IMR-90 (cell line): ENCODE results near the gene UNC13B. TPM values are rescaled to one million over a fixed set of nuclear protein-coding genes. Genes with fewer than 3 reads are reported as not detected.

Experiments
- ATAC-seq: fragments of 200-7000 bp; cut with Tn5 transposase; 2 replicates; pipeline ENCODE4 v1.9.1; 2020; ENCODE audit warnings: low read depth, mild to moderate bottlenecking, moderate library complexity
- BruUV-seq: library from RNA; stranded (reverse); fragments of 400-500 nt; replicated peaks from 2 replicates; lab custom pipeline; 2021; lab: Mats Ljungman, UMichigan
- CTCF ChIA-PET: fragments of 300-600 bp; formaldehyde crosslinking; extraction: SDS; loops from one replicate; lab custom pipeline; 2021; ENCODE audit warnings: antibody characterized with exemption; lab: Yijun Ruan, JAX
- POLR2A ChIA-PET: fragments of 300-600 bp; sonication (Branson Sonifier 250); formaldehyde crosslinking; loops from one replicate; lab custom pipeline; 2022; ENCODE audit warnings: antibody characterized with exemption; ENCODE audit not compliant: unreplicated experiment; lab: Charles Lee
- DNase-seq: peaks from one replicate; pipeline ENCODE4 v3.0.0; 2013
- H2AFZ ChIP-seq: replicated peaks from 2 replicates; pipeline ENCODE3; 2013; ENCODE audit warnings: low read length, mild to moderate bottlenecking; ENCODE audit not compliant: poor library complexity
- H2AK5ac ChIP-seq: 2 replicates; pipeline ENCODE4 v1.6.1; 2013; ENCODE audit warnings: low read depth, low read length, inconsistent platforms
- H2AK9ac ChIP-seq: replicated peaks from 2 replicates; pipeline ENCODE3; 2013; ENCODE audit warnings: mild to moderate bottlenecking, low read depth, low read length, moderate library complexity; ENCODE audit not compliant: poor library complexity
- H2BK120ac ChIP-seq: 2 replicates; pipeline ENCODE4 v1.6.1; 2013; ENCODE audit warnings: low read depth, low read length, inconsistent platforms
- H2BK15ac ChIP-seq: 3 replicates; pipeline ENCODE4 v1.6.1; 2013; ENCODE audit warnings: low read depth, low read length, inconsistent platforms
- H2BK20ac ChIP-seq: 2 replicates; pipeline ENCODE4 v1.6.1; 2013; ENCODE audit warnings: low read depth, mild to moderate bottlenecking, inconsistent platforms, low read length, moderate library complexity
- H2BK5ac ChIP-seq: 2 replicates; pipeline ENCODE4 v1.6.1; 2013; ENCODE audit warnings: mild to moderate bottlenecking, low read depth, low read length, inconsistent platforms; ENCODE audit not compliant: poor library complexity, severe bottlenecking
- H3K14ac ChIP-seq: replicated peaks from 2 replicates; pipeline ENCODE4 v1.6.1; 2013; ENCODE audit warnings: low read depth, low read length, inconsistent platforms
- H3K18ac ChIP-seq: 2 replicates; pipeline ENCODE4 v1.6.1; 2013; ENCODE audit warnings: low read depth, low read length, control low read depth
- H3K23ac ChIP-seq: 2 replicates; pipeline ENCODE4 v1.6.1; 2013; ENCODE audit warnings: low read depth, low read length, inconsistent platforms
- H3K27ac ChIP-seq: 2 replicates; pipeline ENCODE4 v1.5.1; 2013; ENCODE audit warnings: mild to moderate bottlenecking, control low read depth, low read length; ENCODE audit not compliant: insufficient read depth
- H3K27me3 ChIP-seq: 2 replicates; pipeline ENCODE4 v1.6.1; 2013; ENCODE audit warnings: low read length; ENCODE audit not compliant: control insufficient read depth, insufficient read depth
- H3K36me3 ChIP-seq: 2 replicates; pipeline ENCODE4 v1.6.1; 2013; ENCODE audit warnings: low read length, mixed read lengths; ENCODE audit not compliant: control insufficient read depth, insufficient read depth
- H3K4ac ChIP-seq: 2 replicates; pipeline ENCODE4 v1.6.1; 2013; ENCODE audit warnings: low read depth, low read length, inconsistent platforms
- H3K4me1 ChIP-seq: 2 replicates; pipeline ENCODE4 v1.6.1; 2013; ENCODE audit warnings: low read length, mixed read lengths; ENCODE audit not compliant: control insufficient read depth, insufficient read depth
- H3K4me2 ChIP-seq: 2 replicates; pipeline ENCODE4 v1.6.1; 2013; ENCODE audit warnings: low read depth, mild to moderate bottlenecking, control low read depth, low read length, moderate library complexity
- H3K4me3 ChIP-seq: 2 replicates; pipeline ENCODE4 v1.5.1; 2013; ENCODE audit warnings: low read depth, mild to moderate bottlenecking, control low read depth, low read length, moderate library complexity; ENCODE audit not compliant: insufficient read depth
- H3K56ac ChIP-seq: 2 replicates; pipeline ENCODE4 v1.6.1; 2013; ENCODE audit warnings: low read length, inconsistent platforms; ENCODE audit not compliant: insufficient read depth; ENCODE audit errors: extremely low read depth
- H3K79me1 ChIP-seq, 2 experiments: 2 replicates each; pipeline ENCODE4 v1.6.1; 2013; ENCODE audit warnings: low read length in 2 of 2, inconsistent platforms in 1 of 2, low read depth in 1 of 2
- H3K9ac ChIP-seq: 2 replicates; pipeline ENCODE4 v1.6.1; 2013; ENCODE audit warnings: low read depth, low read length, control low read depth
- H3K9me1 ChIP-seq: 2 replicates; pipeline ENCODE4 v1.6.1; 2013; ENCODE audit warnings: low read length, inconsistent platforms; ENCODE audit not compliant: insufficient read depth
- H3K9me3 ChIP-seq: 2 replicates; pipeline ENCODE4 v1.6.1; 2013; ENCODE audit warnings: low read length; ENCODE audit not compliant: control insufficient read depth, insufficient read depth
- H4K20me1 ChIP-seq: 2 replicates; pipeline ENCODE4 v1.6.1; 2013; ENCODE audit warnings: low read length, inconsistent platforms; ENCODE audit not compliant: insufficient read depth
- H4K5ac ChIP-seq: 2 replicates; pipeline ENCODE4 v1.6.1; 2013; ENCODE audit warnings: mild to moderate bottlenecking, low read depth, low read length, control low read depth
- H4K8ac ChIP-seq, 2 experiments: 2 replicates each; pipeline ENCODE4 v1.6.1; 2013; ENCODE audit warnings: low read depth in 2 of 2, low read length in 2 of 2, control low read depth in 1 of 2, inconsistent platforms in 1 of 2
- H4K91ac ChIP-seq: 2 replicates; pipeline ENCODE4 v1.6.1; 2013; ENCODE audit warnings: low read depth, low read length, inconsistent platforms; ENCODE audit not compliant: insufficient read depth
- BHLHE40 ChIP-seq: fragments of 150-350 bp; IDR thresholded peaks from 2 replicates; pipeline ENCODE4 v1.6.1; 2016; ENCODE audit warnings: mild to moderate bottlenecking, low read depth, low read length
- CEBPB ChIP-seq: IDR thresholded peaks from 2 replicates; pipeline ENCODE4 v1.6.1; 2012; ENCODE audit warnings: low read depth, low read length, improper control_type of control experiment
- CHD1 ChIP-seq: IDR thresholded peaks from 2 replicates; pipeline ENCODE4 v1.6.1; 2012; ENCODE audit warnings: low read depth, low read length, improper control_type of control experiment
- ELK1 ChIP-seq: fragments of 150-350 bp; IDR thresholded peaks from 2 replicates; pipeline ENCODE4 v1.6.1; 2016; ENCODE audit warnings: low read depth, mild to moderate bottlenecking, low read length, moderate library complexity, borderline replicate concordance
- FOS ChIP-seq: fragments of 150-350 bp; IDR thresholded peaks from 2 replicates; pipeline ENCODE4 v1.6.1; 2016; ENCODE audit warnings: low read depth, low read length
- MAFK ChIP-seq: IDR thresholded peaks from 2 replicates; pipeline ENCODE4 v1.6.1; 2012; ENCODE audit warnings: low read depth, low read length, improper control_type of control experiment
- MAZ ChIP-seq: IDR thresholded peaks from 2 replicates; pipeline ENCODE4 v1.6.1; 2012; ENCODE audit warnings: low read depth, mild to moderate bottlenecking, low read length, improper control_type of control experiment, moderate library complexity, borderline replicate concordance
- MXI1 ChIP-seq: IDR thresholded peaks from 2 replicates; pipeline ENCODE4 v1.6.1; 2012; ENCODE audit warnings: low read depth, mild to moderate bottlenecking, low read length, moderate library complexity, borderline replicate concordance
- NFE2L2 ChIP-seq: fragments of 150-350 bp; IDR thresholded peaks from 2 replicates; pipeline ENCODE4 v1.6.1; 2016; ENCODE audit warnings: low read depth, mild to moderate bottlenecking, low read length
- POLR2A ChIP-seq: IDR thresholded peaks from 2 replicates; pipeline ENCODE4 v1.6.1; 2012; ENCODE audit warnings: mild to moderate bottlenecking, low read depth, low read length
- RAD21 ChIP-seq: IDR thresholded peaks from 2 replicates; pipeline ENCODE4 v1.6.1; 2012; ENCODE audit warnings: low read length, improper control_type of control experiment
- RCOR1 ChIP-seq: IDR thresholded peaks from 2 replicates; pipeline ENCODE4 v1.6.1; 2012; ENCODE audit warnings: mild to moderate bottlenecking, low read length, improper control_type of control experiment; ENCODE audit not compliant: insufficient replicate concordance
- RFX5 ChIP-seq: IDR thresholded peaks from 2 replicates; pipeline ENCODE4 v1.8.0; 2012; ENCODE audit warnings: low read depth, mild to moderate bottlenecking, low read length, moderate library complexity
- SMC3 ChIP-seq: fragments of 150-350 bp; IDR thresholded peaks from 2 replicates; pipeline ENCODE4 v1.6.1; 2016; ENCODE audit warnings: low read depth, mild to moderate bottlenecking, antibody characterized with exemption, low read length, moderate library complexity
- dilution Hi-C: fragments of 300-500 bp; cut with HindIII; formaldehyde crosslinking; loops from one replicate; pipeline ENCODE4 v1.14.3; 2018; ENCODE audit warnings: low sequenced_read_pairs; ENCODE audit not compliant: unreplicated experiment
- in situ Hi-C: fragments of 300-500 bp; cut with MboI; formaldehyde crosslinking; loops from 3 replicates; pipeline ENCODE4 v1.14.3; 2019; ENCODE audit warnings: low sequenced_read_pairs, inconsistent platforms, mixed read lengths
- intact Hi-C: fragments of 100-400 bp; cut with micrococcal nuclease; formaldehyde crosslinking; loops from 2 replicates; pipeline ENCODE4 v1.10.0; 2022
- polyA plus RNA-seq, 3 experiments: library from polyadenylated mRNA; depleted of rRNA; stranded (reverse); fragments of >200 nt; gene quantifications; 2 replicates each; pipeline ENCODE4 v1.2.3, GENCODE V29; 2012; ENCODE audit warnings: low replicate concordance in 1 of 3
- total RNA-seq: library from RNA; depleted of rRNA; stranded (reverse); fragments of >200 nt; gene quantifications from 2 replicates; pipeline ENCODE4 v1.2.3, GENCODE V29; 2012
- TF ChIP-seq, protein P1 (sequence below): conservative IDR thresholded peaks from 2 replicates; pipeline ENCODE4 v1.5.1; 2012; ENCODE audit warnings: mild to moderate bottlenecking, low read depth, low read length, improper control_type of control experiment
- TF ChIP-seq, protein P2 (sequence below): fragments of 150-350 bp; IDR thresholded peaks from 2 replicates; pipeline ENCODE4 v1.6.1; 2017; ENCODE audit warnings: mild to moderate bottlenecking, antibody characterized with exemption, low read length, low read depth

UNC13B gene
- total and polyA plus RNA-seq, 2 of the 4 experiments (the other 2 are of a cell fraction) = 7.5 to 14.3 TPM

- 0 out of 2 replicates have a peak overlapping the region, but pooled peaks have one; percentile 54 for H3K23ac ChIP-seq
- in situ Hi-C loops = no loop called here
- H4K20me1 ChIP-seq = no peaks in the 10 kb centered on the region
- no peak; the same call in 1 of the 2 replicates for ATAC-seq
- peaks cover 10% of the 10 kb centered on the region for H3K4me1 ChIP-seq
- peak overlapping the region; percentile 64; the same call in 1 of the 2 replicates for H3K18ac ChIP-seq
- dilution Hi-C loops = no loop called here
- no peak overlapping the region for H3K27ac ChIP-seq
- H4K5ac ChIP-seq = no peak overlapping the region
- no peak overlapping the region; a peak in 1 of 4 replicates for H4K8ac ChIP-seq
- no TSS peak for BruUV-seq
- no peak overlapping the region for H2AK5ac ChIP-seq
- H3K4me2 ChIP-seq = no peak overlapping the region
- POLR2A ChIA-PET = no interaction called here
- H3K4ac ChIP-seq = peak overlapping the region; percentile 1; the same call in 1 of the 2 replicates
- H2BK15ac ChIP-seq = no peak overlapping the region
- peak; percentile 50 for DNase-seq
- no peaks in the 10 kb centered on the region for H3K9me3 ChIP-seq
- H2BK5ac ChIP-seq = no peak overlapping the region
- H2AFZ ChIP-seq = peak overlapping the region; percentile 29
- H2BK120ac ChIP-seq = 0 out of 2 replicates have a peak overlapping the region, but pooled peaks have one; percentile 16
- H3K9me1 ChIP-seq = 0 out of 2 replicates have a peak, but pooled peaks cover 3% of the 10 kb centered on the region
- no peak overlapping the region for H3K56ac ChIP-seq
- intact Hi-C loops = no loop called here
- no peak overlapping the region for H4K91ac ChIP-seq
- no peak for TF ChIP-seq RCOR1
- TF ChIP-seq BHLHE40 = no peak
- no peak for TF ChIP-seq CHD1
- TF ChIP-seq, protein P1, sequence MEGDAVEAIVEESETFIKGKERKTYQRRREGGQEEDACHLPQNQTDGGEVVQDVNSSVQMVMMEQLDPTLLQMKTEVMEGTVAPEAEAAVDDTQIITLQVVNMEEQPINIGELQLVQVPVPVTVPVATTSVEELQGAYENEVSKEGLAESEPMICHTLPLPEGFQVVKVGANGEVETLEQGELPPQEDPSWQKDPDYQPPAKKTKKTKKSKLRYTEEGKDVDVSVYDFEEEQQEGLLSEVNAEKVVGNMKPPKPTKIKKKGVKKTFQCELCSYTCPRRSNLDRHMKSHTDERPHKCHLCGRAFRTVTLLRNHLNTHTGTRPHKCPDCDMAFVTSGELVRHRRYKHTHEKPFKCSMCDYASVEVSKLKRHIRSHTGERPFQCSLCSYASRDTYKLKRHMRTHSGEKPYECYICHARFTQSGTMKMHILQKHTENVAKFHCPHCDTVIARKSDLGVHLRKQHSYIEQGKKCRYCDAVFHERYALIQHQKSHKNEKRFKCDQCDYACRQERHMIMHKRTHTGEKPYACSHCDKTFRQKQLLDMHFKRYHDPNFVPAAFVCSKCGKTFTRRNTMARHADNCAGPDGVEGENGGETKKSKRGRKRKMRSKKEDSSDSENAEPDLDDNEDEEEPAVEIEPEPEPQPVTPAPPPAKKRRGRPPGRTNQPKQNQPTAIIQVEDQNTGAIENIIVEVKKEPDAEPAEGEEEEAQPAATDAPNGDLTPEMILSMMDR = no peak
- no peak for TF ChIP-seq POLR2A
- no peak for TF ChIP-seq NFE2L2
- TF ChIP-seq MAFK = no peak
- TF ChIP-seq RFX5 = no peak
- TF ChIP-seq, protein P2, sequence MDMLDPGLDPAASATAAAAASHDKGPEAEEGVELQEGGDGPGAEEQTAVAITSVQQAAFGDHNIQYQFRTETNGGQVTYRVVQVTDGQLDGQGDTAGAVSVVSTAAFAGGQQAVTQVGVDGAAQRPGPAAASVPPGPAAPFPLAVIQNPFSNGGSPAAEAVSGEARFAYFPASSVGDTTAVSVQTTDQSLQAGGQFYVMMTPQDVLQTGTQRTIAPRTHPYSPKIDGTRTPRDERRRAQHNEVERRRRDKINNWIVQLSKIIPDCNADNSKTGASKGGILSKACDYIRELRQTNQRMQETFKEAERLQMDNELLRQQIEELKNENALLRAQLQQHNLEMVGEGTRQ = no peak
- TF ChIP-seq MAZ = no peak
- no peak for TF ChIP-seq FOS
- no peak for TF ChIP-seq CEBPB
- TF ChIP-seq ELK1 = no peak
- TF ChIP-seq RAD21 = no peak
- no peak for TF ChIP-seq MXI1
- no peak for TF ChIP-seq SMC3
- H3K4me3 ChIP-seq = no peak overlapping the region
- H2BK20ac ChIP-seq = no peak overlapping the region
- H3K27me3 ChIP-seq = no peaks in the 10 kb centered on the region
- no peaks in the 10 kb centered on the region for H3K79me1 ChIP-seq
- peak overlapping the region; percentile 23 for H3K14ac ChIP-seq
- CTCF ChIA-PET = no interaction called here
- no peak overlapping the region for H2AK9ac ChIP-seq
- H3K9ac ChIP-seq = no peak overlapping the region
- H3K36me3 ChIP-seq = no peaks in the 10 kb centered on the region
These were observed 173.4 kb downstream of the UNC13B start for GRCh38 chr9:35335164-35335563.
